Gastrocnemius medialis (tissue), 4 donors: ENCODE results near the gene GMPPA. TPM values are rescaled to one million over a fixed set of nuclear protein-coding genes. Genes with fewer than 3 reads are reported as not detected.

Experiments used
- ATAC-seq, 2 donors: fragments of 150-250 bp; one replicate each; pipeline ENCODE4 v1.9.1; 2016
- DNase-seq, 2 donors: peaks; one replicate each; pipeline ENCODE4 v3.0.0-alpha.2; 2019
- H3K27ac ChIP-seq, 4 donors: fragments of 200-600 bp; sonication (generic); 1 replicate in 1 of 4; 2 replicates in 3 of 4; pipeline ENCODE4 v1.5.1; 2016 to 2018; ENCODE audit warnings: mild to moderate bottlenecking in 2 of 4, moderate library complexity in 1 of 4
- H3K27me3 ChIP-seq, 3 donors: fragments of 200-600 bp; sonication (generic) in 2 of 3; 1 replicate in 1 of 3; 2 replicates in 2 of 3; pipeline versions ENCODE4 v1.5.1 to v1.6.0; 2016 to 2019; ENCODE audit warnings: mild to moderate bottlenecking in 1 of 3, moderate library complexity in 1 of 3
- H3K36me3 ChIP-seq, 2 donors: fragments of 200-600 bp; sonication (generic) in 1 of 2; one replicate each; pipeline ENCODE4 v1.5.1; 2017 to 2018
- H3K4me1 ChIP-seq, 2 donors: fragments of 200-600 bp; sonication (generic) in 1 of 2; one replicate each; pipeline ENCODE4 v1.5.1; 2016 to 2017; ENCODE audit warnings: mild to moderate bottlenecking in 2 of 2
- H3K4me3 ChIP-seq, 4 donors: fragments of 200-600 bp; sonication (generic) in 3 of 4; 1 replicate in 1 of 4; 2 replicates in 3 of 4; pipeline ENCODE4 v1.5.1; 2016 to 2019; ENCODE audit warnings: mild to moderate bottlenecking in 2 of 4
- H3K9me3 ChIP-seq, 3 donors: fragments of 200-600 bp; sonication (generic) in 2 of 3; 1 replicate in 1 of 3; 2 replicates in 2 of 3; pipeline ENCODE4 v1.5.1; 2016 to 2019
- POLR2A ChIP-seq, 2 donors: fragments of 450-650 bp; IDR thresholded peaks; one replicate each; pipeline ENCODE4 v1.6.1; 2017; ENCODE audit warnings: antibody characterized with exemption in 2 of 2, mild to moderate bottlenecking in 2 of 2, moderate library complexity in 2 of 2
- in situ Hi-C, 4 donors: fragments of 200-750 bp; cut with MboI; loops; one replicate each; pipeline versions ENCODE4 v1.15.0 to v1.8.0; 2017; ENCODE audit warnings: low sequenced_read_pairs in 4 of 4
- intact Hi-C: fragments of 100-400 bp; cut with DNase I; formaldehyde crosslinking; loops from one replicate; pipeline ENCODE4 v1.15.1; 2023; ENCODE audit warnings: low total_unique reads
- total RNA-seq, 4 donors: library from RNA; depleted of rRNA; stranded (reverse); fragments of >200 nt; gene quantifications; one replicate each; pipeline versions ENCODE4 v1.1.0 to v1.2.3, GENCODE V29; 2016
- TF ChIP-seq, protein P1 (sequence below), 5 experiments: fragments of 450-650 bp in 3 of 5; fragments of 200-600 bp in 2 of 5; sonication (generic) in 2 of 5; IDR thresholded peaks in 4 of 5; conservative IDR thresholded peaks in 1 of 5; 1 replicate in 4 of 5; 2 replicates in 1 of 5; pipeline ENCODE4 v1.5.1; 2016 to 2019; ENCODE audit warnings: antibody characterized with exemption in 5 of 5, mild to moderate bottlenecking in 3 of 5, moderate library complexity in 3 of 5

The GMPPA gene
- total RNA-seq, 4 donors from 2014 or later, result 18.0 to 25.8 (median 24.4) TPM

GRCh38 chr2:219474285-219475060 lies 24.2 kb upstream of the GMPPA start:
- no peaks in the 10 kb centered on the region for H3K9me3 ChIP-seq
- no peaks in the 10 kb centered on the region for H3K27me3 ChIP-seq
- H3K4me1 ChIP-seq, result no peaks in the 10 kb centered on the region
- H3K36me3 ChIP-seq, result peaks cover 0 to 74% of the 10 kb centered on the region in 2 donors
- intact Hi-C loops, result no loop called here
- no peak for ATAC-seq
- H3K4me3 ChIP-seq, result no peak overlapping the region
- in situ Hi-C loops, result loop anchor here in 2 of 4 donors (10.0 kb wide), 1 partner anchor 50 kb away; no protein-coding TSS in a partner anchor
- DNase-seq, result no peak
- H3K27ac ChIP-seq, result peak overlapping the region in 1 of 4 donors; percentile 13
- TF ChIP-seq, protein P1, sequence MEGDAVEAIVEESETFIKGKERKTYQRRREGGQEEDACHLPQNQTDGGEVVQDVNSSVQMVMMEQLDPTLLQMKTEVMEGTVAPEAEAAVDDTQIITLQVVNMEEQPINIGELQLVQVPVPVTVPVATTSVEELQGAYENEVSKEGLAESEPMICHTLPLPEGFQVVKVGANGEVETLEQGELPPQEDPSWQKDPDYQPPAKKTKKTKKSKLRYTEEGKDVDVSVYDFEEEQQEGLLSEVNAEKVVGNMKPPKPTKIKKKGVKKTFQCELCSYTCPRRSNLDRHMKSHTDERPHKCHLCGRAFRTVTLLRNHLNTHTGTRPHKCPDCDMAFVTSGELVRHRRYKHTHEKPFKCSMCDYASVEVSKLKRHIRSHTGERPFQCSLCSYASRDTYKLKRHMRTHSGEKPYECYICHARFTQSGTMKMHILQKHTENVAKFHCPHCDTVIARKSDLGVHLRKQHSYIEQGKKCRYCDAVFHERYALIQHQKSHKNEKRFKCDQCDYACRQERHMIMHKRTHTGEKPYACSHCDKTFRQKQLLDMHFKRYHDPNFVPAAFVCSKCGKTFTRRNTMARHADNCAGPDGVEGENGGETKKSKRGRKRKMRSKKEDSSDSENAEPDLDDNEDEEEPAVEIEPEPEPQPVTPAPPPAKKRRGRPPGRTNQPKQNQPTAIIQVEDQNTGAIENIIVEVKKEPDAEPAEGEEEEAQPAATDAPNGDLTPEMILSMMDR (IDR thresholded peaks at IDR 0.05 in 4 of 5, conservative IDR thresholded peaks at IDR 0.05 in 1 of 5), result no peak
- no peak for TF ChIP-seq POLR2A (IDR thresholded peaks at IDR 0.05)

- Histone ChIP-seq H3K4me1 (no peaks in the 10 kb centered on the region), H3K36me3 (peaks cover 0 to 76% of the 10 kb centered on the region in 2 donors), H3K9me3 (no peaks in the 10 kb centered on the region), H3K4me3 (no peak overlapping the region), H3K27ac (peak overlapping the region in 1 of 4 donors; percentile 61), H3K27me3 (no peaks in the 10 kb centered on the region)
- DNase-seq (no peak), ATAC-seq (no peak)
- intact Hi-C loops (no loop called here), in situ Hi-C loops (loop anchor here in 2 of 4 donors (10.0 kb wide), 1 partner anchor 50 kb away; no protein-coding TSS in a partner anchor)
- TF ChIP-seq POLR2A (IDR thresholded peaks at IDR 0.05), result no peak
- TF ChIP-seq, protein P1 (IDR thresholded peaks at IDR 0.05 in 4 of 5, conservative IDR thresholded peaks at IDR 0.05 in 1 of 5), result no peak
Measured at GRCh38 chr2:219475278-219475677, 23.4 kb upstream of the GMPPA start.

GRCh38 chr2:219475697-219476651 lies 22.7 kb upstream of the GMPPA start:
- DNase-seq (peak; percentile 39 to 64), ATAC-seq (peak; percentile 62 to 79)
- Histone ChIP-seq H3K27me3 (no peaks in the 10 kb centered on the region), H3K9me3 (no peaks in the 10 kb centered on the region), H3K36me3 (peaks cover 0 to 77% of the 10 kb centered on the region in 2 donors), H3K4me1 (no peaks in the 10 kb centered on the region), H3K27ac (peak overlapping the region in 2 of 4 donors; percentile 21 to 61), H3K4me3 (no peak overlapping the region)
- in situ Hi-C loops (loop anchor here in 2 of 4 donors (10.0 kb wide), 1 partner anchor 49 kb away; no protein-coding TSS in a partner anchor), intact Hi-C loops (loop anchor here (1.0 kb wide), 1 partner anchor 54 kb away; no protein-coding TSS in a partner anchor)
- TF ChIP-seq POLR2A (IDR thresholded peaks at IDR 0.05), result no peak
- TF ChIP-seq, protein P1 (IDR thresholded peaks at IDR 0.05 in 4 of 5, conservative IDR thresholded peaks at IDR 0.05 in 1 of 5), result peak; percentile 73 to 86 (median 77)

- no peaks in the 10 kb centered on the region for H3K4me1 ChIP-seq
- peak overlapping the region in 2 of 4 donors; percentile 21 to 61 for H3K27ac ChIP-seq
- intact Hi-C loops (loop anchor here (1.0 kb wide), 1 partner anchor 54 kb away; no protein-coding TSS in a partner anchor), in situ Hi-C loops (loop anchor here in 2 of 4 donors (10.0 kb wide), 1 partner anchor 48 kb away; no protein-coding TSS in a partner anchor)
- no peak for DNase-seq
- H3K27me3 ChIP-seq, result no peaks in the 10 kb centered on the region
- H3K9me3 ChIP-seq, result no peaks in the 10 kb centered on the region
- H3K4me3 ChIP-seq, result no peak overlapping the region
- peaks cover 0 to 77% of the 10 kb centered on the region in 2 donors for H3K36me3 ChIP-seq
- TF ChIP-seq, protein P1 (IDR thresholded peaks at IDR 0.05 in 4 of 5, conservative IDR thresholded peaks at IDR 0.05 in 1 of 5), result no peak
- TF ChIP-seq POLR2A (IDR thresholded peaks at IDR 0.05), result no peak
- no peak for ATAC-seq
Measured at GRCh38 chr2:219476652-219477151, 22.0 kb upstream of the GMPPA start.
